PC-9 (cell line): Measurements from ENCODE around the gene UNC5C. TPM values are rescaled to one million over a fixed set of nuclear protein-coding genes. Genes with fewer than 3 reads are reported as not detected.

Experiments
- BruUV-seq: library from RNA; stranded (reverse); fragments of 400-500 nt; replicated peaks from 2 replicates; lab custom pipeline; 2021; lab: Mats Ljungman, UMichigan
- CTCF ChIA-PET: fragments of 300-600 bp; sonication (Branson Sonifier 250); formaldehyde crosslinking; loops from one replicate; lab custom pipeline; 2022; ENCODE audit warnings: antibody characterized with exemption; lab: Charles Lee
- POLR2A ChIA-PET: fragments of 300-600 bp; sonication (Branson Sonifier 250); formaldehyde crosslinking; loops from one replicate; lab custom pipeline; 2022; ENCODE audit warnings: antibody characterized with exemption; ENCODE audit not compliant: unreplicated experiment; lab: Charles Lee
- DNase-seq, 2 experiments: peaks; one replicate each; pipeline versions ENCODE4 v3.0.0 to v3.0.0-alpha.2; 2015 to 2022; ENCODE audit warnings: mixed read lengths in 1 of 2
- H2AFZ ChIP-seq: fragments of 200-600 bp; sonication (generic); 2 replicates; pipeline ENCODE4 v1.8.1; 2017; ENCODE audit warnings: antibody characterized with exemption
- H3F3A ChIP-seq: fragments of 200-600 bp; sonication (generic); 2 replicates; pipeline ENCODE4 v1.8.1; 2017; ENCODE audit warnings: antibody characterized with exemption, mild to moderate bottlenecking, low read depth; ENCODE audit not compliant: insufficient read depth
- H3K27ac ChIP-seq: fragments of 200-600 bp; sonication (generic); 2 replicates; pipeline ENCODE4 v1.6.1; 2016; ENCODE audit warnings: mixed run types
- H3K27me3 ChIP-seq: fragments of 200-600 bp; sonication (generic); 2 replicates; pipeline ENCODE4 v1.6.1; 2016; ENCODE audit warnings: low read depth, mixed run types; ENCODE audit not compliant: insufficient read depth
- H3K36me3 ChIP-seq: fragments of 200-600 bp; sonication (generic); 2 replicates; pipeline ENCODE4 v1.6.1; 2016; ENCODE audit warnings: low read depth, mixed run types
- H3K4me1 ChIP-seq: fragments of 200-600 bp; sonication (generic); replicated peaks from 2 replicates; pipeline ENCODE4 v1.6.1; 2016; ENCODE audit warnings: mixed run types; ENCODE audit not compliant: insufficient read depth
- H3K4me2 ChIP-seq: fragments of 200-600 bp; sonication (generic); 2 replicates; pipeline ENCODE4 v1.6.1; 2017; ENCODE audit warnings: mixed run types
- H3K4me3 ChIP-seq: fragments of 200-600 bp; sonication (generic); 2 replicates; pipeline ENCODE4 v1.6.1; 2016; ENCODE audit warnings: mixed run types
- H3K79me2 ChIP-seq: fragments of 200-600 bp; sonication (generic); 2 replicates; pipeline ENCODE4 v1.6.1; 2017; ENCODE audit warnings: low read depth, mixed run types
- H3K9me2 ChIP-seq: fragments of 200-600 bp; sonication (generic); 2 replicates; pipeline ENCODE4 v1.8.1; 2017; ENCODE audit warnings: mild to moderate bottlenecking; ENCODE audit not compliant: insufficient read depth
- H3K9me3 ChIP-seq: fragments of 200-600 bp; sonication (generic); 2 replicates; pipeline ENCODE4 v1.8.1; 2016; ENCODE audit warnings: low read depth; ENCODE audit not compliant: insufficient read depth
- H4K20me1 ChIP-seq: fragments of 200-600 bp; sonication (generic); 2 replicates; pipeline ENCODE4 v1.8.1; 2017; ENCODE audit not compliant: insufficient read depth
- EZH2 ChIP-seq: fragments of 200-600 bp; sonication (generic); IDR thresholded peaks from 2 replicates; pipeline ENCODE4 v1.8.0; 2017; ENCODE audit warnings: antibody characterized with exemption, low read depth
- intact Hi-C: fragments of 100-400 bp; cut with micrococcal nuclease; formaldehyde crosslinking; loops from one replicate; pipeline ENCODE4 v1.10.0; 2022; ENCODE audit not compliant: unreplicated experiment
- total RNA-seq: library from RNA; stranded (reverse); gene quantifications from 2 replicates; pipeline ENCODE4 v1.2.3, GENCODE V29; 2021
- TF ChIP-seq, protein P1 (sequence below): fragments of 200-600 bp; sonication (generic); conservative IDR thresholded peaks from 2 replicates; pipeline ENCODE4 v1.6.1; 2017; ENCODE audit warnings: mixed run types, antibody characterized with exemption, mild to moderate bottlenecking, moderate library complexity

Gene UNC5C
- total RNA-seq, 1 experiment from 2014 or later = not detected

DNA sequence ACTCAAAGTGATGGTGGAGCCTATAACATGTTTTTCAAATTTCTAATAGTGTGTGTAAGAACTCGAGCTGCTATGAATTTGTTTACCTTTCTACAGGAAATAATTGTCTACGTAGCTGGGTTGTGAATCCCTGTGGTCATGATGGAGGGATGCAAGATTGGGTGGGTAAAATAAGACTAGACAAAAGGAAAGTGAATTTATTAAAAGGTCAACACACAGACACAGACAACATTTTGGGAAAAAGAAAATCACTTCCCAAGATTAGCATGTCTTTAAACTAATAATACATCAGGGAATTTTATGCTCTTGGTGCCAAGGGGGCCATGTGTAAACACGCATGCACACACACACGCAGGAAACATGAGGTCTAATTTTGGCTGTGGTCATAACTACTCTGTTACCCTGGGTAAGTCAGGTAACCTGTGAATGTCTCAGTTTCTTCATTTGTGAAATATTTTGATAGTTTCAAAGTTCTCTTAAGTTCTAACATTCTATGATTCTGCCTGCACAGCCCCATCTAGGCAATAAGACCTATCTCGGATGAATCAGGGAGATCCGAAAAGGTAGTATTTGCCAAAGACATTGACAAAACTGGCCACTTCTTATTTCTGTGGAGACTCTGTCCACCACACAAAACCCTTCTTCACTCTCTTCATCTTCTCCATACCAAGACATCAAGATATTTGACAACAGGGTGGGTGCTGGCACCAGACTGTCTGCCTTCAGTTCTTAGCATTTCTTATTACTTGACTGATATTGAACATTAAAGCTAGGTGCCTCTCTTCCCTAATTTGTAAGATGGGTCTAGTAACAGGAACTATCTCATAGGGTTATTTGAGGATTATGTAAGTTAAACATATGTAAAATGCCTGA, 1.6 kb upstream of the UNC5C start:
- Histone ChIP-seq H4K20me1 (no peaks in the 10 kb centered on the region), H3K36me3 (no peaks in the 10 kb centered on the region), H3F3A (no peaks in the 10 kb centered on the region), H3K9me3 (no peaks in the 10 kb centered on the region), H3K27ac (no peak overlapping the region), H3K4me3 (peak overlapping the region; percentile 47; the same call in 1 of the 2 replicates), H3K4me1 (no peaks in the 10 kb centered on the region), H3K27me3 (no peaks in the 10 kb centered on the region), H3K9me2 (no peaks in the 10 kb centered on the region), H2AFZ (peak overlapping the region; percentile 75; the same call in 1 of the 2 replicates), H3K79me2 (no peaks in the 10 kb centered on the region), H3K4me2 (peak overlapping the region; percentile 73)
- ChIA-PET CTCF (no interaction called here), POLR2A (no interaction called here)
- TF ChIP-seq, protein P1, sequence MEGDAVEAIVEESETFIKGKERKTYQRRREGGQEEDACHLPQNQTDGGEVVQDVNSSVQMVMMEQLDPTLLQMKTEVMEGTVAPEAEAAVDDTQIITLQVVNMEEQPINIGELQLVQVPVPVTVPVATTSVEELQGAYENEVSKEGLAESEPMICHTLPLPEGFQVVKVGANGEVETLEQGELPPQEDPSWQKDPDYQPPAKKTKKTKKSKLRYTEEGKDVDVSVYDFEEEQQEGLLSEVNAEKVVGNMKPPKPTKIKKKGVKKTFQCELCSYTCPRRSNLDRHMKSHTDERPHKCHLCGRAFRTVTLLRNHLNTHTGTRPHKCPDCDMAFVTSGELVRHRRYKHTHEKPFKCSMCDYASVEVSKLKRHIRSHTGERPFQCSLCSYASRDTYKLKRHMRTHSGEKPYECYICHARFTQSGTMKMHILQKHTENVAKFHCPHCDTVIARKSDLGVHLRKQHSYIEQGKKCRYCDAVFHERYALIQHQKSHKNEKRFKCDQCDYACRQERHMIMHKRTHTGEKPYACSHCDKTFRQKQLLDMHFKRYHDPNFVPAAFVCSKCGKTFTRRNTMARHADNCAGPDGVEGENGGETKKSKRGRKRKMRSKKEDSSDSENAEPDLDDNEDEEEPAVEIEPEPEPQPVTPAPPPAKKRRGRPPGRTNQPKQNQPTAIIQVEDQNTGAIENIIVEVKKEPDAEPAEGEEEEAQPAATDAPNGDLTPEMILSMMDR = no peak
- no peak for TF ChIP-seq EZH2
- no TSS peak for BruUV-seq
- intact Hi-C loops = no loop called here
- no peak for DNase-seq

DNA sequence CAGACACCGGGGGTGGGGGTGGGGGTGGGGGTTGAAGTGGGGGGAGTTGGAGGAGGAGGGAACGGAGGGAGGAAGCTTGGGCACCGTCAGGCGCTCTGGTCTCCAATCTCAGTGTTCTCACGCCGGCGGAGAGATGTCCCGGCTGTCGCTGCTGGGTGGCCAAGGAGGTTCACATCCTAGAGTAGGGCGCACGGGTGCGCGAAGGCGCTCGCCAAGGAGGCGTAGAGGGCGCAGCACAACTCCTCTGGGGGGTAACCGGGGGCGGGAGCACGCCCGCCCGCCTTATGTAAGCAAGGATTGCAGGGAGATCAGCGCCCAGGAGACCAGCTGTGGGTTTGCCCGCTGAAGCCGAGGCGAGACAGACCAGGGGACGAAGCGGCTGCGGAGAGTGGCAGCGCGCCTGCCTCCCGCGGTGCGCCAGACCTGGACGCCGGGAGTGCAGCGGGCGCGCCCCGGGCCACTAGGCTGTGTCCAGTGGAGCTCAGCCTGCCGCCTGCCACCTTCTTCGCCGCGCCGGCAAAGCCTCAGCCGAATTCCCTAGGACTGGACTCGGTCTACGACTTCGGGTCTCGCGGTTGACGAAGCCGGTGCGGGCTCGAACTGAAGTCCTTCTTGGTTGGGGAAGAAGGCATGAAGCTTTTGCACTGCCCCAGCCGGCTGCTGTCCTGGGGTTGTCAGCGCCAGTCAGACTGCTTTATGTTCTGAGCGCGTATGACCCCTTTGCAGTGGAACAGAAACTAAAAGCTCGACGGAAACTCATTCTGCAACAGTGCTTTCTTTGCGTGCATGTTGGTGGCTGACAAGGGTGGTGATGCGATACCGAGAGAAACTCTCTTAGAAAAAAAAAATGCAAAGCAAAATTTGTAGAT, 707 bp upstream of the UNC5C start:
- intact Hi-C loops = no loop called here
- DNase-seq = peak in 1 of 2 experiments; percentile 30
- POLR2A ChIA-PET = no interaction called here

More for the DNA sequence above, 707 bp upstream of the UNC5C start:
- Histone ChIP-seq H3K4me3 (peak overlapping the region; percentile 47; the same call in 1 of the 2 replicates), H4K20me1 (no peaks in the 10 kb centered on the region), H3K9me2 (no peaks in the 10 kb centered on the region), H3K4me2 (peak overlapping the region; percentile 73), H3K79me2 (no peaks in the 10 kb centered on the region), H3K4me1 (no peaks in the 10 kb centered on the region), H3K36me3 (no peaks in the 10 kb centered on the region), H3K27ac (no peak overlapping the region), H3K9me3 (no peaks in the 10 kb centered on the region), H3K27me3 (no peaks in the 10 kb centered on the region), H2AFZ (peak overlapping the region; percentile 75), H3F3A (no peaks in the 10 kb centered on the region)
- CTCF ChIA-PET = no interaction called here
- no TSS peak for BruUV-seq
- TF ChIP-seq, protein P1 = no peak
- no peak for TF ChIP-seq EZH2
